Mucosa of descending colon (tissue), 3 donors: ENCODE measurements around the gene FAM131C. TPM values are rescaled to one million over a fixed set of nuclear protein-coding genes. Genes with fewer than 3 reads are reported as not detected.
"Not testable (repeated sequence)": the region's sequence is repeated elsewhere in the genome, so short reads cannot be mapped to it uniquely, and the experiment has no call there.

ENCODE experiments used
- ATAC-seq: fragments of 200-7000 bp; cut with Tn5 transposase; one replicate; pipeline ENCODE4 v1.9.1; 2020; ENCODE audit warnings: mild to moderate bottlenecking, moderate library complexity
- DNase-seq, 3 donors: peaks; one replicate each; pipeline ENCODE4 v3.0.0-alpha.2; 2020
- H3K36me3 ChIP-seq: fragments of 200-600 bp; one replicate; pipeline ENCODE4 v1.8.0; 2021; ENCODE audit warnings: low read depth, mild to moderate bottlenecking
- H3K4me1 ChIP-seq: fragments of 200-600 bp; one replicate; pipeline ENCODE4 v1.8.0; 2021; ENCODE audit warnings: low read depth, mild to moderate bottlenecking
- H3K4me3 ChIP-seq: fragments of 200-600 bp; one replicate; pipeline ENCODE4 v1.8.0; 2021; ENCODE audit warnings: mild to moderate bottlenecking
- H3K9me3 ChIP-seq: fragments of 200-600 bp; one replicate; pipeline ENCODE4 v1.8.0; 2021; ENCODE audit warnings: mild to moderate bottlenecking
- CTCF ChIP-seq: fragments of 200-600 bp; IDR thresholded peaks from one replicate; pipeline ENCODE4 v1.8.0; 2022; ENCODE audit warnings: antibody characterized with exemption, mild to moderate bottlenecking
- intact Hi-C, 2 donors: fragments of 100-400 bp; cut with DNase I in 1 of 2; cut with micrococcal nuclease in 1 of 2; formaldehyde crosslinking; loops; one replicate each; pipeline versions ENCODE4 v1.11.0 to v1.11.1; 2022; cut with DNase I, micrococcal nuclease
- total RNA-seq, 3 donors: library from RNA; stranded (reverse); fragmentation: NEBNext Ultra II Directional in 2 of 3; extraction: Animal tissue kit (Norgen Biotek cat#: 25700) in 2 of 3; gene quantifications; one replicate each; pipeline versions ENCODE4 v1.2.1 to v1.2.4, GENCODE V29; 2021 to 2023
- donor health status: DM: no; HTN: no; CAD: no; lungs with moderate emphysema.
- donor health status: DM: no; HTN: no; CAD: no.
- donor health status: DM: no; HTN: yes; CAD: no.

The FAM131C gene
- total RNA-seq, 3 donors from 2014 or later, result 3.5 TPM; not detected in 2

- no peak for DNase-seq
- no peak for TF ChIP-seq CTCF
- intact Hi-C loops, result no loop called here
- no peak overlapping the region for H3K4me3 ChIP-seq
- H3K36me3 ChIP-seq, result no peaks in the 10 kb centered on the region
- no peak for ATAC-seq
- H3K9me3 ChIP-seq, result peaks cover 10% of the 10 kb centered on the region
- H3K4me1 ChIP-seq, result no peaks in the 10 kb centered on the region
Observed at GRCh38 chr1:16110884-16111283, 37.4 kb upstream of the FAM131C start.

GRCh38 chr1:16110456-16110855 is 37.0 kb upstream of the FAM131C start:
- TF ChIP-seq CTCF, result no peak
- ATAC-seq, result no peak
- no peaks in the 10 kb centered on the region for H3K4me1 ChIP-seq
- H3K4me3 ChIP-seq, result no peak overlapping the region
- H3K36me3 ChIP-seq, result no peaks in the 10 kb centered on the region
- peaks cover 10% of the 10 kb centered on the region for H3K9me3 ChIP-seq
- intact Hi-C loops, result no loop called here
- no peak for DNase-seq

- no peaks in the 10 kb centered on the region for H3K36me3 ChIP-seq
- TF ChIP-seq CTCF, result no peak
- ATAC-seq (no peak), DNase-seq (no peak)
- H3K4me3 ChIP-seq, result no peak overlapping the region
- H3K9me3 ChIP-seq, result peaks cover 10% of the 10 kb centered on the region
- H3K4me1 ChIP-seq, result no peaks in the 10 kb centered on the region
- intact Hi-C loops, result no loop called here
Observed at GRCh38 chr1:16109571-16109970, 36.1 kb upstream of the FAM131C start.

- H3K9me3 ChIP-seq, result peaks cover 10% of the 10 kb centered on the region
- intact Hi-C loops, DNase-seq, ATAC-seq, H3K36me3 ChIP-seq, H3K4me3 ChIP-seq, H3K4me1 ChIP-seq: not testable (repeated sequence)
Observed at GRCh38 chr1:16107039-16107438, 33.6 kb upstream of the FAM131C start.

GRCh38 chr1:16101623-16102022 is 28.2 kb upstream of the FAM131C start:
- DNase-seq, result no peak
- TF ChIP-seq CTCF, result no peak
- intact Hi-C loops, result no loop called here
- H3K9me3 ChIP-seq, result no peaks in the 10 kb centered on the region
- no peaks in the 10 kb centered on the region for H3K36me3 ChIP-seq
- no peaks in the 10 kb centered on the region for H3K4me1 ChIP-seq
- ATAC-seq, result no peak
- no peak overlapping the region for H3K4me3 ChIP-seq

GRCh38 chr1:16099412-16099811 is 26.0 kb upstream of the FAM131C start:
- intact Hi-C loops, result no loop called here

More at GRCh38 chr1:16099412-16099811, 26.0 kb upstream of the FAM131C start:
- Histone ChIP-seq H3K4me1 (no peaks in the 10 kb centered on the region), H3K36me3 (no peaks in the 10 kb centered on the region), H3K9me3 (no peaks in the 10 kb centered on the region), H3K4me3 (no peak overlapping the region)
- DNase-seq (no peak), ATAC-seq (no peak)
- TF ChIP-seq CTCF, result no peak
